ENCODE data around the gene TJP3.

- TF ChIP-seq CTCF (IDR thresholded peaks at IDR 0.05), result no peak
- no peak for TF ChIP-seq POLR2AphosphoS5 (IDR thresholded peaks at IDR 0.05)
- TF ChIP-seq POLR2A (IDR thresholded peaks at IDR 0.05), result no peak
These were observed 11.6 kb upstream of the TJP3 start for GRCh38 chr19:3696660-3696995.
